ENCODE data around the gene ST14.

ST14 gene

DNA sequence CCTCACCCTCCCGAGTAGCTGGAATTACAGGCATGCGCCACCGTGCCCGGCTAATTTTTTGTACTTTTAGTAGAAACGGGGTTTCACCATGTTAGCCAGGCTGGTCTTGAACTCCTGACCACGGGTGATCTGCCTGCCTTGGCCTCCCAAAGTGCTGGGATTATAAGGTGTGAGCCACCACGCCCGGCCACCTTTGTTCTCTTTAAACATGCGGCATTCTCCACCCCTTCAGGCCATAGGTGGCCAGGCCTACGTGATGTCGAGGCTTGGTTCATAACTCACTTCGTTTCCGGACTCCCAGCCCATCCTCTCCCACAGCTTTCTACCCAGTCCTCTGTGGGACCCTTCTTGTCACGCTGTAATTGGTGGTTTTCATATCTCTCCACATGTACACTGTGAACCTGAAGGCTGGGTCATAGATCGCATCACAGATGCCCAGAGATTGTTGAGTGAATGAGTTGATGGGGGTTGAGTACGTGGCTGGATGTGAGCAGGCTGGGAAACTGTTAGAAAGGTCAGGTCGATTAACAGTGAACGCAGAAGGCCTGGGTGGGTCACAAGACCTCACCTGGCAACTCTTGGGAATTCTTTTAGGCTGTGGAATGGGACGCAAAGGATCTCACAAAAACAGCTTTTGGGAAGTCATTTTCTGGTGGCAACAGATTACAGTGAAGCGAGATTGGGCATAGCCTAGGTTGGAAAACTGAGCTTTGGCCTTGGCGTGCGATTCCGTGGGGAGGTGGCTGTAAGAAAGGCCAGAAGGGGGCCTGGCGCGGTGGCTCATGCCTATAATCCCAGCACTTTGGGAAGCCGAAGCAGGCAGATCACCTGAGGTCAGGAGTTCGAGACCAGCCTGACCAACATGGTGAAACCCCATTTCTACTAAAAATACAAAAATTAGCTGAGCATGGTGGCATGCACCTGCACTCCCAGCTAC lies 44.5 kb downstream of the ST14 start:
- TF ChIP-seq, protein P1, sequence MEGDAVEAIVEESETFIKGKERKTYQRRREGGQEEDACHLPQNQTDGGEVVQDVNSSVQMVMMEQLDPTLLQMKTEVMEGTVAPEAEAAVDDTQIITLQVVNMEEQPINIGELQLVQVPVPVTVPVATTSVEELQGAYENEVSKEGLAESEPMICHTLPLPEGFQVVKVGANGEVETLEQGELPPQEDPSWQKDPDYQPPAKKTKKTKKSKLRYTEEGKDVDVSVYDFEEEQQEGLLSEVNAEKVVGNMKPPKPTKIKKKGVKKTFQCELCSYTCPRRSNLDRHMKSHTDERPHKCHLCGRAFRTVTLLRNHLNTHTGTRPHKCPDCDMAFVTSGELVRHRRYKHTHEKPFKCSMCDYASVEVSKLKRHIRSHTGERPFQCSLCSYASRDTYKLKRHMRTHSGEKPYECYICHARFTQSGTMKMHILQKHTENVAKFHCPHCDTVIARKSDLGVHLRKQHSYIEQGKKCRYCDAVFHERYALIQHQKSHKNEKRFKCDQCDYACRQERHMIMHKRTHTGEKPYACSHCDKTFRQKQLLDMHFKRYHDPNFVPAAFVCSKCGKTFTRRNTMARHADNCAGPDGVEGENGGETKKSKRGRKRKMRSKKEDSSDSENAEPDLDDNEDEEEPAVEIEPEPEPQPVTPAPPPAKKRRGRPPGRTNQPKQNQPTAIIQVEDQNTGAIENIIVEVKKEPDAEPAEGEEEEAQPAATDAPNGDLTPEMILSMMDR (IDR thresholded peaks at IDR 0.05; ENCODE audit: low read length), result no peak
- no peak for TF ChIP-seq EZH2 (optimal IDR thresholded peaks at IDR 0.05; ENCODE audit: low read depth, low read length)
- no peak for TF ChIP-seq EZH2phosphoT487 (IDR thresholded peaks at IDR 0.05; ENCODE audit: low read length)
- no peak for DNase-seq
- Histone ChIP-seq H3K79me2 (ENCODE audit: low read length) (no peaks in the 10 kb centered on the region), H3K4me1 (ENCODE audit: low read length) (no peaks in the 10 kb centered on the region), H2AFZ (ENCODE audit: low read length) (no peak overlapping the region), H3F3A (ENCODE audit: insufficient read depth, low read length) (no peaks in the 10 kb centered on the region), H3K4me2 (ENCODE audit: low read depth, low read length) (no peak overlapping the region), H3K4me3 (ENCODE audit: low read length) (no peak overlapping the region), H3K9ac (ENCODE audit: low read length) (no peak overlapping the region), H3K9me3 (replicated peaks; ENCODE audit: insufficient read depth, low read length) (no peaks in the 10 kb centered on the region), H3K9me2 (replicated peaks; ENCODE audit: insufficient read depth, low read length) (no peaks in the 10 kb centered on the region), H4K20me1 (ENCODE audit: insufficient read depth, low read length) (no peaks in the 10 kb centered on the region), H3K27me3 (replicated peaks; ENCODE audit: insufficient read depth, low read length) (no peaks in the 10 kb centered on the region), H3K36me3 (replicated peaks; ENCODE audit: insufficient read depth, low read length) (0 out of 2 replicates have a peak, but pooled peaks cover 2% of the 10 kb centered on the region), H3K27ac (ENCODE audit: low read length) (no peak overlapping the region)

DNA sequence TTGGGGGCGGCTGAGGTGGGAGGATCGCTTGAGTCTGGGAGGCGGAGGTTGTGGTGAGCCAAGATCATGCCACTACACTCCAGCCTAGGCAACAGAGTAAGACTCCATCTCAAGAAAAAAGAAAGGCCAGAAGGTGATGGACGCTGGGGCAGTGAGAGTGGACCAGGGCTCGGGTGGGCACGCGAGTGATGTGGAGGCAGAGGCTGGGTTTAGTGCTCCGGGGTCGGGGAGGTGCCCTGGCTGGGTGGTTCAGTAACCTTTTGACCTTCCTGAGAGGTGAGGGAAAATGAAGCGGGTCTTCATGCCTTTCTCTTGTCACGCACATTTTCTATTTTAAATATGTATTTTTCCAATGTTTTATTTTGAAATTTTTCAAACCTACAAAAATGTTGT lies 45.1 kb downstream of the ST14 start:
- Histone ChIP-seq H3K9ac (ENCODE audit: low read length) (no peak overlapping the region), H3K27ac (ENCODE audit: low read length) (no peak overlapping the region), H3K9me3 (replicated peaks; ENCODE audit: insufficient read depth, low read length) (no peaks in the 10 kb centered on the region), H3K79me2 (ENCODE audit: low read length) (no peaks in the 10 kb centered on the region), H3F3A (ENCODE audit: insufficient read depth, low read length) (no peaks in the 10 kb centered on the region), H3K4me1 (ENCODE audit: low read length) (no peaks in the 10 kb centered on the region), H3K36me3 (replicated peaks; ENCODE audit: insufficient read depth, low read length) (0 out of 2 replicates have a peak, but pooled peaks cover 2% of the 10 kb centered on the region), H3K4me2 (ENCODE audit: low read depth, low read length) (no peak overlapping the region), H2AFZ (ENCODE audit: low read length) (no peak overlapping the region), H4K20me1 (ENCODE audit: insufficient read depth, low read length) (no peaks in the 10 kb centered on the region), H3K27me3 (replicated peaks; ENCODE audit: insufficient read depth, low read length) (no peaks in the 10 kb centered on the region), H3K4me3 (ENCODE audit: low read length) (no peak overlapping the region), H3K9me2 (replicated peaks; ENCODE audit: insufficient read depth, low read length) (no peaks in the 10 kb centered on the region)
- no peak for TF ChIP-seq EZH2 (optimal IDR thresholded peaks at IDR 0.05; ENCODE audit: low read depth, low read length)
- no peak for TF ChIP-seq EZH2phosphoT487 (IDR thresholded peaks at IDR 0.05; ENCODE audit: low read length)
- TF ChIP-seq, protein P1 (IDR thresholded peaks at IDR 0.05; ENCODE audit: low read length), result no peak
- no peak for DNase-seq

DNA sequence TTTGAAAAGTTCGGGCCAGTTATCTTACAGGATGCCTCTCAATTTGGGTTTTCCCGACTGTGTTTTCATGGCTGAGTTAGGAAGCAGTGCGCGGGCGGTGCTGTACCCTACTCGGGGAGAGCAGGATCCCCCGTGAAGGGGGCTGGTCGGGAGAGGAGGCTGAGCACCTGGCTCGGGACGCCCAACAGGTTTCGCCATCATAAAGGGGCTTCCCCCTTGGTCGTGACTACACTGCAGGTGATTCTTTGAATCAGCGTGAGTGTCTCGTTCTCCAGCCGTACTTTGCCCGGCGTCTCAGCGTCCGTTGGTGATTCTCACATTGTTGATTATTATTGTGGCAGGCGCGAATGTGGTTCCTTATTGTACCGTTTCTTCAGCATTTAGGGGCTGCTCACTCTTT lies 46.6 kb downstream of the ST14 start:
- H3K9me3 ChIP-seq (replicated peaks; ENCODE audit: insufficient read depth, low read length), result no peaks in the 10 kb centered on the region
- no peak overlapping the region for H3K4me3 ChIP-seq (ENCODE audit: low read length)
- DNase-seq, result no peak
- no peak overlapping the region for H3K4me2 ChIP-seq (ENCODE audit: low read depth, low read length)
- H2AFZ ChIP-seq (ENCODE audit: low read length), result no peak overlapping the region
- H3K36me3 ChIP-seq (replicated peaks; ENCODE audit: insufficient read depth, low read length), result no peaks in the 10 kb centered on the region
- H3K79me2 ChIP-seq (ENCODE audit: low read length), result no peaks in the 10 kb centered on the region
- no peaks in the 10 kb centered on the region for H3F3A ChIP-seq (ENCODE audit: insufficient read depth, low read length)
- H4K20me1 ChIP-seq (ENCODE audit: insufficient read depth, low read length), result no peaks in the 10 kb centered on the region
- H3K27me3 ChIP-seq (replicated peaks; ENCODE audit: insufficient read depth, low read length), result no peaks in the 10 kb centered on the region
- H3K27ac ChIP-seq (ENCODE audit: low read length), result no peak overlapping the region
- no peaks in the 10 kb centered on the region for H3K9me2 ChIP-seq (replicated peaks; ENCODE audit: insufficient read depth, low read length)
- H3K4me1 ChIP-seq (ENCODE audit: low read length), result no peaks in the 10 kb centered on the region
- H3K9ac ChIP-seq (ENCODE audit: low read length), result no peak overlapping the region
- no peak for TF ChIP-seq EZH2 (optimal IDR thresholded peaks at IDR 0.05; ENCODE audit: low read depth, low read length)
- TF ChIP-seq, protein P1 (IDR thresholded peaks at IDR 0.05; ENCODE audit: low read length), result no peak
- TF ChIP-seq EZH2phosphoT487 (IDR thresholded peaks at IDR 0.05; ENCODE audit: low read length), result no peak

All from MM.1S (cell line).